Spleen (tissue), 13 donors: ENCODE measurements around the gene FAN1. TPM values are rescaled to one million over a fixed set of nuclear protein-coding genes. Genes with fewer than 3 reads are reported as not detected.

ENCODE experiments used
- DNase-seq: peaks from one replicate; pipeline ENCODE4 v3.0.0-alpha.2; 2020
- H3K27ac ChIP-seq, 8 donors: fragments of 200-600 bp; sonication (generic) in 7 of 8; 1 replicate in 4 of 8; 2 replicates in 4 of 8; pipeline versions ENCODE4 v1.5.0 to v1.8.0; 2016 to 2021; ENCODE audit warnings: inconsistent platforms in 4 of 8, mild to moderate bottlenecking in 4 of 8, moderate library complexity in 1 of 8
- H3K27me3 ChIP-seq, 7 donors: fragments of 200-600 bp; sonication (generic) in 6 of 7; replicated peaks in 1 of 7; 1 replicate in 4 of 7; 2 replicates in 3 of 7; pipeline versions ENCODE4 v1.5.0 to v1.8.0; 2016 to 2021; ENCODE audit warnings: inconsistent platforms in 3 of 7, mild to moderate bottlenecking in 1 of 7
- H3K36me3 ChIP-seq, 6 donors: fragments of 200-600 bp; sonication (generic) in 5 of 6; 1 replicate in 4 of 6; 2 replicates in 2 of 6; pipeline versions ENCODE4 v1.5.0 to v1.8.0; 2016 to 2021; ENCODE audit warnings: inconsistent platforms in 2 of 6
- H3K4me1 ChIP-seq, 6 donors: fragments of 200-600 bp; sonication (generic) in 5 of 6; 1 replicate in 3 of 6; 2 replicates in 3 of 6; pipeline versions ENCODE4 v1.5.0 to v1.8.0; 2016 to 2021; ENCODE audit warnings: inconsistent platforms in 3 of 6
- H3K4me3 ChIP-seq, 8 donors: fragments of 200-600 bp; sonication (generic) in 7 of 8; 1 replicate in 4 of 8; 2 replicates in 4 of 8; pipeline versions ENCODE4 v1.5.0 to v1.8.0; 2016 to 2021; ENCODE audit warnings: inconsistent platforms in 4 of 8, mild to moderate bottlenecking in 4 of 8, moderate library complexity in 2 of 8
- H3K9me3 ChIP-seq, 8 donors: fragments of 200-600 bp; sonication (generic) in 7 of 8; 1 replicate in 4 of 8; 2 replicates in 4 of 8; pipeline versions ENCODE4 v1.5.0 to v1.8.0; 2016 to 2021; ENCODE audit warnings: inconsistent platforms in 4 of 8
- CTCF ChIP-seq, 11 experiments: fragments of 200-600 bp in 7 of 11; fragments of 450-650 bp in 4 of 11; sonication (generic) in 4 of 11; IDR thresholded peaks in 8 of 11; conservative IDR thresholded peaks in 3 of 11; 1 replicate in 7 of 11; 2 replicates in 4 of 11; pipeline versions ENCODE4 v1.4.0 to v1.8.0; 2016 to 2021; ENCODE audit warnings: antibody characterized with exemption in 11 of 11, inconsistent platforms in 4 of 11, mild to moderate bottlenecking in 1 of 11
- POLR2A ChIP-seq, 3 donors: fragments of 450-650 bp; IDR thresholded peaks; one replicate each; pipeline ENCODE4 v1.5.1; 2017; ENCODE audit warnings: antibody characterized with exemption in 3 of 3, mild to moderate bottlenecking in 1 of 3
- POLR2AphosphoS5 ChIP-seq, 3 donors: sonication (generic); formaldehyde crosslinking; IDR thresholded peaks; one replicate each; pipeline ENCODE4 v1.5.1; 2017; ENCODE audit warnings: antibody characterized with exemption in 3 of 3
- WGBS, 5 donors: extraction: QIAGEN DNeasy Blood & Tissue Kit in 3 of 5; methylation state at CpG; one replicate each; pipeline versions ENCODE4 v1.1.5 to v1.1.7; 2013 to 2018; 5-methylcytosine and 5-hydroxymethylcytosine counted together
- intact Hi-C: fragments of 100-400 bp; cut with DNase I; formaldehyde crosslinking; loops from one replicate; pipeline ENCODE4 v1.15.0; 2023; ENCODE audit warnings: low total_unique reads
- long read RNA-seq, 2 donors: transcript quantifications; one replicate each; lab custom pipeline, GENCODE V29; 2026
- polyA plus RNA-seq, 3 donors: library from polyadenylated mRNA; stranded (reverse); fragments of 200-250 nt; gene quantifications; one replicate each; pipeline ENCODE4 v1.2.1, GENCODE V29; 2013
- total RNA-seq, 7 donors: library from RNA; depleted of rRNA in 3 of 7; stranded (reverse); fragments of >200 nt in 3 of 7; fragmentation: NEBNext Ultra II Directional in 4 of 7; extraction: Animal tissue kit (Norgen Biotek cat#: 25700) in 4 of 7; gene quantifications; one replicate each; pipeline versions ENCODE4 v1.1.0 to v1.2.1, GENCODE V29; 2016 to 2021
- donor health status: healthy with polysubstance abuse.
- donor health status: DM: no; HTN: no; CAD: no; lungs with moderate emphysema.
- donor health status: DM: no; HTN: no; CAD: no.
- donor health status: Bipolar disorder and iron deficiency.
- donor health status: healthy.
- donor health status: DM: no; HTN: no; CAD: no.
- donor health status: DM: yes; HTN: yes; CAD: no.

Gene FAN1
- total RNA-seq (10 to 100 TPM in 6 of 7 donors, 1 to 10 TPM in 1; 7.6 to 22.1 (median 12.7) TPM), polyA plus RNA-seq (10 to 100 TPM in 1 of 3 donors, 1 to 10 TPM in 2; 6.5 to 13.3 (median 8.9) TPM)
- long read RNA-seq, donor 1, partial matches to known transcripts = 17 of 17 reads
- long read RNA-seq, donor 1, other reads (novel, unspliced or antisense) = 0 of 17 reads
- long read RNA-seq, donor 2 = 0 reads

- peaks cover 0 to 7% (median 2%) of the 10 kb centered on the region in 6 donors for H3K36me3 ChIP-seq
- no peaks in the 10 kb centered on the region for H3K9me3 ChIP-seq
- peaks cover 0 to 41% (median 21%) of the 10 kb centered on the region in 6 donors for H3K4me1 ChIP-seq
- DNase-seq = peak; percentile 95
- WGBS, 5 donors = 0 to 1% (median 0%) methylated on average over 30 to 65 of the region's 65 CpGs
- peak within 1 kb of the TSS; percentile 46 to 89 (median 75) for H3K4me3 ChIP-seq
- H3K27me3 ChIP-seq = no peaks in the 10 kb centered on the region
- H3K27ac ChIP-seq = peak within 1 kb of the TSS in 7 of 8 donors; percentile 43 to 83 (median 73)
- intact Hi-C loops = no loop called here
- TF ChIP-seq CTCF (IDR thresholded peaks at IDR 0.05 in 8 of 11, conservative IDR thresholded peaks at IDR 0.05 in 3 of 11) (no peak), POLR2A (IDR thresholded peaks at IDR 0.05) (peak in 1 of 3 donors; percentile 29), POLR2AphosphoS5 (IDR thresholded peaks at IDR 0.05) (peak; percentile 91 to 93 (median 92))
These were observed at the start of gene FAN1 for GRCh38 chr15:30903497-30904187. Gene FAN1, plus strand, starts transcription at chr15:30903915. Its CDS starts 749 bp downstream, at chr15:30904664.

- Histone ChIP-seq H3K27me3 (no peaks in the 10 kb centered on the region), H3K27ac (no peak overlapping the region), H3K4me1 (no peaks in the 10 kb centered on the region), H3K9me3 (peaks cover 0 to 7% (median 2%) of the 10 kb centered on the region in 8 donors), H3K4me3 (no peak overlapping the region), H3K36me3 (no peaks in the 10 kb centered on the region)
- no peak for TF ChIP-seq POLR2AphosphoS5 (IDR thresholded peaks at IDR 0.05)
- TF ChIP-seq POLR2A (IDR thresholded peaks at IDR 0.05) = no peak
- peak in 9 of 11 experiments; percentile 25 to 61 (median 52) for TF ChIP-seq CTCF (IDR thresholded peaks at IDR 0.05 in 8 of 11, conservative IDR thresholded peaks at IDR 0.05 in 3 of 11)
- 21 to 27% (median 23%) methylated on average over 7 of the region's 7 CpGs for WGBS, 5 donors
- no peak for DNase-seq
- intact Hi-C loops = no loop called here
These were observed 44.4 kb upstream of the FAN1 start for GRCh38 chr15:30859091-30859874.

- DNase-seq = no peak
- Histone ChIP-seq H3K36me3 (no peaks in the 10 kb centered on the region), H3K4me1 (no peaks in the 10 kb centered on the region), H3K4me3 (no peak overlapping the region), H3K27me3 (no peaks in the 10 kb centered on the region), H3K9me3 (no peaks in the 10 kb centered on the region), H3K27ac (no peak overlapping the region)
- TF ChIP-seq POLR2AphosphoS5 (IDR thresholded peaks at IDR 0.05) (no peak), POLR2A (IDR thresholded peaks at IDR 0.05) (no peak), CTCF (IDR thresholded peaks at IDR 0.05 in 8 of 11, conservative IDR thresholded peaks at IDR 0.05 in 3 of 11) (no peak)
- intact Hi-C loops = no loop called here
These were observed 38.5 kb upstream of the FAN1 start for GRCh38 chr15:30865257-30865656.

GRCh38 chr15:30870681-30871080, 33.0 kb upstream of the FAN1 start:
- no peak for DNase-seq
- Histone ChIP-seq H3K36me3 (no peaks in the 10 kb centered on the region), H3K27ac (no peak overlapping the region), H3K4me3 (no peak overlapping the region), H3K4me1 (no peaks in the 10 kb centered on the region), H3K9me3 (no peaks in the 10 kb centered on the region), H3K27me3 (no peaks in the 10 kb centered on the region)
- intact Hi-C loops = no loop called here
- 67 to 91% (median 78%) methylated on average over 1 of the region's 1 CpG for WGBS, 5 donors
- no peak for TF ChIP-seq POLR2AphosphoS5 (IDR thresholded peaks at IDR 0.05)
- TF ChIP-seq CTCF (IDR thresholded peaks at IDR 0.05 in 8 of 11, conservative IDR thresholded peaks at IDR 0.05 in 3 of 11) = no peak
- TF ChIP-seq POLR2A (IDR thresholded peaks at IDR 0.05) = no peak
